AG04449 (cell line): ENCODE data around the gene DRD2.

Experiments
- CTCF ChIA-PET: fragments of 350-600 bp; formaldehyde crosslinking; extraction: SDS; loops from one replicate; lab custom pipeline; 2021; ENCODE audit warnings: antibody characterized with exemption; lab: Yijun Ruan, JAX
- POLR2A ChIA-PET: fragments of 400-600, 350-600 bp; formaldehyde crosslinking; extraction: SDS; loops from one replicate; lab custom pipeline; 2020; ENCODE audit warnings: antibody characterized with exemption, inconsistent platforms; lab: Yijun Ruan, JAX
- DNase-seq: peaks from one replicate; pipeline ENCODE4 v3.0.0-alpha.2; 2010; ENCODE audit warnings: low read depth, low spot score
- H3K4me3 ChIP-seq: 2 replicates; pipeline ENCODE4 v1.5.1; 2011; ENCODE audit warnings: low read depth, mild to moderate bottlenecking, control low read depth, low read length
- CTCF ChIP-seq: IDR thresholded peaks from one replicate; pipeline ENCODE4 v1.5.1; 2011; ENCODE audit warnings: mild to moderate bottlenecking, moderate library complexity, low read length, control low read depth, inconsistent platforms; ENCODE audit not compliant: insufficient read depth; ENCODE audit errors: missing control alignments

Gene DRD2

GRCh38 chr11:113476553-113476952 lies 1.4 kb upstream of the DRD2 start:
- CTCF ChIA-PET = interaction anchor here (1.1 kb wide), 1 partner anchor 55 kb away, joined by 3 read pairs; no protein-coding TSS in a partner anchor
- POLR2A ChIA-PET = no interaction called here
- H3K4me3 ChIP-seq = no peak overlapping the region
- no peak for TF ChIP-seq CTCF
- no peak for DNase-seq

- no peak overlapping the region for H3K4me3 ChIP-seq
Measured at GRCh38 chr11:113474362-113475159, 637 bp downstream of the DRD2 start.

GRCh38 chr11:113473983-113474361 lies 1.2 kb downstream of the DRD2 start:
- CTCF ChIA-PET = no interaction called here
- H3K4me3 ChIP-seq = no peak overlapping the region
- POLR2A ChIA-PET = no interaction called here
- DNase-seq = no peak
- no peak for TF ChIP-seq CTCF

More at GRCh38 chr11:113474362-113475159, 637 bp downstream of the DRD2 start:
- no peak for TF ChIP-seq CTCF
- ChIA-PET POLR2A (no interaction called here), CTCF (no interaction called here)
- peak; percentile 19 for DNase-seq

GRCh38 chr11:113472471-113472870 lies 2.7 kb downstream of the DRD2 start:
- no peak for TF ChIP-seq CTCF
- POLR2A ChIA-PET = no interaction called here
- no peak for DNase-seq
- H3K4me3 ChIP-seq = no peak overlapping the region
- CTCF ChIA-PET = no interaction called here

GRCh38 chr11:113470233-113470632 lies 5.0 kb downstream of the DRD2 start:
- POLR2A ChIA-PET = no interaction called here
- CTCF ChIA-PET = no interaction called here
- no peak for TF ChIP-seq CTCF
- H3K4me3 ChIP-seq = no peak overlapping the region
- no peak for DNase-seq

- no peak for DNase-seq
- no peak for TF ChIP-seq CTCF
- ChIA-PET CTCF (no interaction called here), POLR2A (no interaction called here)
- no peak overlapping the region for H3K4me3 ChIP-seq
Measured at GRCh38 chr11:113468726-113469345, 6.4 kb downstream of the DRD2 start.
